Measurements from ENCODE around the gene ITGA3.

DNA sequence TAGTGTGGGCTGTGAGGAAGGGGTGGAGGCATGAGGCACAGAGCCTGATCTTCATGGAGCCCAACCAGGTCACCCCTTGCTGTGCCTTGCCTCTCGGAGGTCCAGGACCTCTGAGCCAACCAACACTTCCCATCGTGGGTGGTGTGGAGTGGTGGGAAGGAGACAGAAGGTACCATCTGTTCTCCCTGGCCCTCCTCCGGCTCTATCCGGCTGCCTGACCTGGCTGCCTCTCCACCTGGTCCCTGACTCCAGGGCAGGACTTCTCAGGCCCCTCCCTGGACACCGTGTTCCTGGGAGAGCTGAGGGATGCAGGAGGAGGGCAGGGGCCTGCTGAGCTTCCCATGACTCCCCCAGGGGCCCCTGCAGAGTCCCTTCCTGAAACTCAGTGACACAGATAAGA, 43.1 kb downstream of the ITGA3 start:
- peak in 1 of 3 donors; percentile 66 for TF ChIP-seq POLR2A (IDR thresholded peaks at IDR 0.05)
- TF ChIP-seq, protein P1, sequence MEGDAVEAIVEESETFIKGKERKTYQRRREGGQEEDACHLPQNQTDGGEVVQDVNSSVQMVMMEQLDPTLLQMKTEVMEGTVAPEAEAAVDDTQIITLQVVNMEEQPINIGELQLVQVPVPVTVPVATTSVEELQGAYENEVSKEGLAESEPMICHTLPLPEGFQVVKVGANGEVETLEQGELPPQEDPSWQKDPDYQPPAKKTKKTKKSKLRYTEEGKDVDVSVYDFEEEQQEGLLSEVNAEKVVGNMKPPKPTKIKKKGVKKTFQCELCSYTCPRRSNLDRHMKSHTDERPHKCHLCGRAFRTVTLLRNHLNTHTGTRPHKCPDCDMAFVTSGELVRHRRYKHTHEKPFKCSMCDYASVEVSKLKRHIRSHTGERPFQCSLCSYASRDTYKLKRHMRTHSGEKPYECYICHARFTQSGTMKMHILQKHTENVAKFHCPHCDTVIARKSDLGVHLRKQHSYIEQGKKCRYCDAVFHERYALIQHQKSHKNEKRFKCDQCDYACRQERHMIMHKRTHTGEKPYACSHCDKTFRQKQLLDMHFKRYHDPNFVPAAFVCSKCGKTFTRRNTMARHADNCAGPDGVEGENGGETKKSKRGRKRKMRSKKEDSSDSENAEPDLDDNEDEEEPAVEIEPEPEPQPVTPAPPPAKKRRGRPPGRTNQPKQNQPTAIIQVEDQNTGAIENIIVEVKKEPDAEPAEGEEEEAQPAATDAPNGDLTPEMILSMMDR (IDR thresholded peaks at IDR 0.05), result peak in 1 of 7 experiments; percentile 2
